ENCODE results near the gene ZNF516.
A peak's percentile ranks its signal among the peaks of the same experiment; 100 is the strongest.

Gene ZNF516

GRCh38 chr18:76420898-76421684 is 74.0 kb downstream of the ZNF516 start:
- no peak for DNase-seq

- DNase-seq: no peak
Observed at GRCh38 chr18:76419811-76420210, 75.2 kb downstream of the ZNF516 start.

GRCh38 chr18:76416911-76417310 is 78.1 kb downstream of the ZNF516 start:
- no peak for DNase-seq

DNA sequence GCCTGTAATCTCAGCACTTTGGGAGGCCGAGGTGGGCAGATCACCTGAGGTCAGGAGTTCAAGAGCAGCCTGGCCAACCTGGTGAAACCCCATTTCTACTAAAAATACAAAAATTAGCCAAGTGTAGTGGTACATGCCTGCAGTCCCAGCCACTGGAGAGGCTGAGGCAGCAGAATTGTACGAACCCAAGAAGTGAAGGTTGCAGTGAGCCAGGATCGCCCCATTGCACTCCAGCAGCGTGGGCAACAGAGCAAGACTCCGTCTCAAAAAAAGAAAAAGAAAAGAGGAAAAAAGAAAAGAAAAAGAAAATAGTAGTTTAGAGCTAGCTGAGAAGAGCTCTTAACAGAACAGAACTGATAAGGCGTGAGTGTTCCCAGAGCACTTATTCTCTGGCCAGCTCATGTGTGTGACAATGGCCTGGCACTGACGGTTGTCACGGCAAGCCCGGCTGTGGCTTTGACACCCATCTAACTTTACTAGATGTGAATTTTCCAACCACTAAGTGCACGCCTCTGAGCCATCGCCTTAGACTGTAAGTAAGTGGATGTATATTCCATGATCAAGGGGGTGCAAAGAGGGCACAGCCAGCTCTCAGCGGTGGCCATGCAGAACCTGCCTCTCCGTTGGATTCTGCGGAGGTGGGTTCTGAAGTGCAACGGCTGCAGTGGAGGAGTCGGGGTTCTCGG is 80.0 kb downstream of the ZNF516 start:
- no peak for DNase-seq

- no peak for DNase-seq
Observed at GRCh38 chr18:76412818-76413565, 82.0 kb downstream of the ZNF516 start.

DNA sequence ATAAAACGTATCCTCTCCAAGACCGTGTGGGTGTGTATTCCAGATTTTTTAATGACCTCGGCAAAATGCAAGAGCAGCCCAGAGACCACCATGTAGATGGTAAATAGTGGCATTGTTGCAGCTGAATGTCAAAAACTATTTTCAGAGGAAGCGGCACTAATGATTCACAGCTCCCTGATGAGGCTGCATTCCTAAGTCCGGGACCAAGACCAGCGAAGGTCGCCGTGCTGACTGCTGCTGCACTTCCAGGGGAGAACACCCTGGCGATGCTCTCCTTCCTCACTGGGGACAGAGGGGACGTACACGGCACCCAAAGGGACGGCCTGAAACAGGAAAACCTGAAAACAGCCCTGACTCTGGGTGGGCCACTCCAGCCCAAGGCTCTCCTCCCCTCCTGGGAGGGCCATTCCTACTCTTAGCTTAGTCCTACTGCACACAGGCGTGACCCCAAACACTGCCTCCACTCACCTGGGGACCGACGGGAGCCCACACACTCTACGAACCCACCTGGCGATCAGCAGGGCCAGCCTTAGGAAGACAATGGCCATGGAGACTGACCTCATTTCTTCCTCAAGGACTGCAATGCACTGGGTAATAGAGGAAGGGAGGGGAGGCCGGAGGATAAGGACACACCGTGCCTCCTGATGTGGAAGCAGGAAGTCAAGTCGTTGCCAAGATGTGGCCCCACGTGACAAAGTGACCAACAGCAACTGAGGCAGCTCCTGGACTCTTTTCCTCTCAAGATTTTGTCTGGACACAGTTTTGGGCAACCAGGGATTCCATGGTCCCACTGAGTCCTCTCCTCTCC is 82.8 kb downstream of the ZNF516 start:
- DNase-seq: no peak

DNA sequence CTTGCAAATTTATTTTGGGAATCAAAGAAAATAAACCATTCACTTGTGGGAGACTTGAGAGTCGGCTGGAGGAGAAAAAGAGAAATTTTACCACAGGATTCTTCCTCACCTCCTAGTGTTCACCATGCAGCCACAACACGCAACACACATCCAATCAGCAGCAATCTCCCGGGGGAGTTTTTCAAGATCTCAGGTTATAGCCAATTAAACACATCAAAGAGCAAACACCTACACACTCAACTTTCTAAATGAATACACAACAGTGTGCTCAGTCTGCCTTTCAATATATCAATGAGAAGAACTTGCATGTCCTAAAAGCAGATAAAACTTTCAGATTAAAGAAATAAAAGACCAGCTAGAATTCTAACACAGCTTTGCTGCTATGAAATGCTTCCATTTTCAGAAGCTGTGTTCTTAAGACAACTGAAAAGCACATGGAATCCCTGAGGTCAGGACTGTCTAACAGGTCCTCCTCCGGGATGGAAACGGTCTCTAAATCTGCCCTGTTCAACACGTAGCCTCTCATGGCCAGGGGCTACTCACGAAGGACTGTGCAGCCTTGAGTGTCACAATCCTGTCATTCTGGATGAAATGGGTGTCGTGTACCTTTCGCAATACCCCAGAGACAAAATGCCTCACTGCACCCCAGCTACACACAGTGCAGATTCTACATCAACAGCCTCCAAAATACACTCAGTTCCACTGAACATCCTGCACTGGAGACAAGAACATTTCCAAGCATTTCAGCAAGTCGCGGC is 84.2 kb downstream of the ZNF516 start:
- no peak for DNase-seq

GRCh38 chr18:76410033-76410432 is 85.0 kb downstream of the ZNF516 start:
- no peak for DNase-seq

DNA sequence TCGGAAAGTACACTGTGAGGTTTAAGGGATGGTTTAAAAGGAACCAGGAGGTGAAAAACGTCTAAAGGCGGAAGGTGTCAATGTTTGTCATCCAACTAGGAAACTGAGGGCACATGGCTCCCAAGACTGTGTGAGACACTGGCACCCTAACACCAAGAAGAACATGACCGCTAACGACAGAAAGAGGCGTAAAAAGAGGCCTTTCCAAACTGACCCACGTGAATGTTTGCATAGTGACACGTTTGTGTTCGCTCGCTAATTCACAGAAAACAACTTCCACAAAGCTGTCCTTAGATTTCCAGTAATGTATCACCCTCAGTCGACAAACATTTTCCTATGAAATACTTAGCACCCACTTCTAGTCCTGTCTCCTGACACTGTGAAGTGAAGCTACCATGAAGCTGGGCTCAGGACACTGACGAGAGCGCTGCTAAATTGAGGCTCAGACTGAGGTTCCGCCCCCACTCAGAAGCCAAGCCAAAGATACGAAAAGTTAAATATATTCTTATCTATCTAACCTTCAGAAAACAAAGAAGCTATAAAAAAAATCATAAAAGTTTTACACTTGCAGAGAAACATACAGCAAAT is 86.5 kb downstream of the ZNF516 start:
- no peak for DNase-seq

GRCh38 chr18:76407681-76408080 is 87.4 kb downstream of the ZNF516 start:
- DNase-seq: no peak

- DNase-seq: no peak
Observed at GRCh38 chr18:76406791-76407190, 88.3 kb downstream of the ZNF516 start.

DNA sequence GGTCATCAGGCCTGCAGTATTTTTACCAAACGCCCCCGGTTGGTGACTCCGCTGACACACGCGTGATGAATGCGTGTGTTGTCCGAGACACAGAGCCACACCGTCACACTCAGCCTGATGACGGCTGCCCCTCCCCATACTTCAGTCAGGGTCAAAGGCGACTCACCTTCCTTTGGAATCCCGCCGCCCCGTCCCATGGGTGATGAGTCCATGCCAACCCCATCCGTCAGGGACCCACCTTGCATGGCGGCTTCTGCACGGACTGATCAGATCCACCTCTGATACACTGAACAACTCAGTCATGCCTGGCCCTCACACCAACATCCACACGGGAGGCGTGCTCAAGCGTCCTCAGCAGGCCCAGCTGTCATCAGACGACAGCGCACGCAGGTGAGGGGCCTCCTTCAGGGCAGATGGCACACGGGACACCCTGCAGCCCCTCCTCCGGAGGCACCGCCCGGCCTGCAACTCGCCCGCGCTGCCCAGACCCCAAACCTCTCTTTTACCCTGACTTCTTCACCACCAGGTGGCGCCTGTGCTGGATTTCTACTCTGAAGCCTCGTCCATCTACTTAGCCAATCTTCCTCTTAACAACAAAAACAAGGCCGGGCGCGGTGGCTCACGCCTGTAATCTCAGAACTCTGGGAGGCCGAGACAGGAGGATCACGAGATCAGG is 89.2 kb downstream of the ZNF516 start:
- peak in 1 of 2 donors; percentile 60 for DNase-seq

DNA sequence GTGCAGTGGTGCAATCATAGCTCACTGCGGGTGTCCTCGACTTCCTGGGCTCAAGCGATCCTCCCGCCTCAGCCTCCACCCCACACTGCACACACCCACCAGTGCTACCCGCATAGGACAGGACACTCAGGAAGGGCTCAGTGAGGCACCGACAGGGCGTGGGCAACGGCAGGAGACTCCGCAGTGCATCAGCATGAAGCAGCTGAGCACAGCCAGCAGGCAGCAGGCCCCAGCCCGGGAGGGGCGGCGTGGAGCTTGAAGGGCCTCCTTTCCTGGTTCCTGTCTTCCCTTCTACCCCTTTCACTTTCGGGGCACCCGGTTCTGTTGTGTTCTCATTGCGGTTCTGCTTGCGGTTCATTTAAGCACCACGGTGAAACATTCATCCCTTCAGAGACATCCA is 89.8 kb downstream of the ZNF516 start:
- no peak for DNase-seq

- no peak for DNase-seq
Observed at GRCh38 chr18:76404345-76404831, 90.7 kb downstream of the ZNF516 start.

GRCh38 chr18:76402026-76402990 is 92.7 kb downstream of the ZNF516 start:
- no peak for DNase-seq

GRCh38 chr18:76401498-76401897 is 93.5 kb downstream of the ZNF516 start:
- DNase-seq: no peak

- no peak for DNase-seq
Observed at GRCh38 chr18:76399613-76400391, 95.2 kb downstream of the ZNF516 start.

DNA sequence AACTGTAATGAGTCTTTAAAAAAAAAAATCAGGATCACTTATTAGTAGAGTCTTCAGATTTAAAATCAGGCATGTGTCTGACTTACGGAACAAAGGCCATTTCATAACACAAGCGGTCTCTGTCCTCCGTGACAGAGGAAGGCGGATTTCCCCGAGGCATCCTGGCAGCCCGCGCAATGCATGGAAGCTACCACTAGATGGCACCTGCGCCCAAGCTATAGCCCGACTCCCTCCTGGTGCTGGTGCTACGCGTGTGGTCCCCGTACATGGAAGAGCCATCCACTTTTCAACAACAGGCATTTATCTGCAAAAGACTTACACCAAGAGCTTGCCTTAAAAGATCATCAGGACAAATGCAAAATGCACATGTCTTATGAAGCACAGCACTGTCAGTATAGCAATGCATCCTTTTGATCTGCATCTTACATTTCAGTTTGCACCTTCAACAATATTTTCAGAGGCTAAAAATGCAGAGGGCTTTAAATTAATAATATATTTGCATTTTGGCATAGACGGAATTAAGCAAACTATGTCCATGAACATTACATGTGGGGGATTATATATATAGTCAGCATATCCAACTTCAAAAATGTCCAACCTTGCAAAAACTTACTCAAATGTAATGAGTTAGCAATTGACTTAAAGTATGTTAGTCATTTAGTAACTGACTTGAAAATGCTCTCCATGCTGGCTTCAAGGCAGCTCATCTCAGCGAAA is 96.0 kb downstream of the ZNF516 start:
- peak; percentile 71 to 79 for DNase-seq

Measured in CD4-positive, alpha-beta T cell treated with Interleukin-4 for 1 hour (primary cell).